Measurements from ENCODE around the gene DNAJC28. TPM values are rescaled to one million over a fixed set of nuclear protein-coding genes. Genes with fewer than 3 reads are reported as not detected.

DNAJC28 gene
- polyA plus RNA-seq, 1 donor = 2.9 TPM

DNA sequence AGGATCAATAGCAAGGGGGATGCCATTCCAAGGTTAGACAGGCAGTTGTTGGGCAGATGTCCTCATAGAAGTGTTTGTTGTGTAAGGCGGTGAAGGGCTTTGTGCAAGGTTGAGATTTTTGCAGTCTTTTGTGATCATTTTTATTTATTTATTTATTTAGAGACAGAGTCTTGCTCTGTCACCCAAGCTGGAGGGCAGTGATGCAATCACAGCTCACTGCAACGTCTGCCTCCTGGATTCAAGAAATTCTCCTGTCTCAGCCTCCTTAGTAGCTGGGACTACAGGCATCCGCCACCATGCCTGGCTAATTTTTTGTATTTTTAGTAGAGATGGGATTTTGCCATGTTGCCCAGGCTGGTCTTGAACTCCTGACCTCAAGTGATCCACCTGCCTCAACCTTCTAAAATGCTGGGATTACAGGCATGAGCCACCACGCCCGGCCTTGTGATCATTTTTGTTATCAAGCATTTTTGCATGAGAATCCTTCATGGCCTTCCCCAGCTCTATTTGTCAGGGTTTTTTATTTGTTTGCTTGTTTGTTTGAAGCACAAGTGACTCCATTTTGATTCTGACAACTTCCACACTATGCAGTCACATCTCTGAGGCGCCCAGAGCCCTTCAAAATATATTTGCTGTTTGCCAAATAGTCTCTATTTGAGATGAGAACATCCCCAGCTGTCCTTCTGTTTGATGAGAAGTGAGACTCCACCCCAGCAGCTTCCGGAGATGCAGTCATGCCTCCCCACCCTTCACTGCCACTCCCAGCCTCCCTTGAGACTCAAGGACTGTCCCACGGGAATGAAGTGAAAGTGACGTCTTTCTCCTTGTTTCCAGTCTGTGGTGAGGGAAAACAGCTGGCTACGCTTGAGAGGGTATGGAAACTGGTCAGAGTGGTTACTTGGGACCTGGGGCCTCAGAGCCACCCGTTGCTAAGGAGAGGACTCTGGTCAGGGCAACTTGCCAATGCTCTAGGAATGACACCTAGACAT is 49.7 kb downstream of the DNAJC28 start:
- Histone ChIP-seq H3K27me3 (ENCODE audit: control insufficient read depth, insufficient read depth, low read length) (no peaks in the 10 kb centered on the region), H3K4me3 (ENCODE audit: low read length) (no peak overlapping the region), H3K4me1 (ENCODE audit: control insufficient read depth, insufficient read depth, low read length) (no peaks in the 10 kb centered on the region), H3K27ac (ENCODE audit: low read length) (no peak overlapping the region), H3K36me3 (ENCODE audit: control insufficient read depth, insufficient read depth, low read length) (peaks cover 20% of the 10 kb centered on the region), H3K9me3 (ENCODE audit: control insufficient read depth, low read depth, low read length) (no peaks in the 10 kb centered on the region)
- DNase-seq = peak; percentile 49 to 74
- 80% methylated on average over 1 of the region's 11 CpGs for WGBS (ENCODE audit: insufficient coverage, low lambda C conversion rate)

Other genes starting within 250 kb of the DNAJC28 start
- gene IL10RB, start 225.3 kb downstream of the DNAJC28 start, polyA plus RNA-seq = 76.6 TPM
- gene IFNAR1, start 166.7 kb downstream of the DNAJC28 start, polyA plus RNA-seq = 26.7 TPM
- gene IFNGR2, start 88.3 kb downstream of the DNAJC28 start, polyA plus RNA-seq = 110 TPM
- 52.7 TPM for gene TMEM50B, start 11.7 kb downstream of the DNAJC28 start, polyA plus RNA-seq
- gene GART, start 50.4 kb upstream of the DNAJC28 start, polyA plus RNA-seq = 62.2 TPM
- gene SON, start 51.3 kb upstream of the DNAJC28 start, polyA plus RNA-seq = 252 TPM
- 26.4 TPM for gene DONSON, start 97.0 kb upstream of the DNAJC28 start, polyA plus RNA-seq
- 38.2 TPM for gene CRYZL1, start 150.0 kb upstream of the DNAJC28 start, polyA plus RNA-seq
- gene ITSN1, start 150.8 kb upstream of the DNAJC28 start, polyA plus RNA-seq = 36.0 TPM

All from large intestine (tissue), 3 donors.